Endodermal cell (in vitro differentiated cells): Measurements from ENCODE around the gene TRHDE. TPM values are rescaled to one million over a fixed set of nuclear protein-coding genes. Genes with fewer than 3 reads are reported as not detected.

ENCODE experiments used
- DNase-seq: peaks from one replicate; pipeline ENCODE4 v3.0.0-alpha.2; 2017
- H3K27ac ChIP-seq: 2 replicates; pipeline ENCODE4 v1.5.1; 2013; ENCODE audit warnings: mild to moderate bottlenecking, low read depth, low read length, moderate library complexity
- H3K27me3 ChIP-seq: 2 replicates; pipeline ENCODE4 v1.6.1; 2013; ENCODE audit warnings: mild to moderate bottlenecking, low read length, moderate library complexity; ENCODE audit not compliant: insufficient read depth, control insufficient read depth, poor library complexity, severe bottlenecking
- H3K36me3 ChIP-seq: 2 replicates; pipeline ENCODE4 v1.7.0; 2013; ENCODE audit warnings: mild to moderate bottlenecking, low read length, moderate library complexity; ENCODE audit not compliant: control insufficient read depth, insufficient read depth
- H3K4me1 ChIP-seq: one replicate; pipeline ENCODE4 v1.7.0; 2013; ENCODE audit warnings: low read length; ENCODE audit not compliant: control insufficient read depth, insufficient read depth
- H3K4me3 ChIP-seq: 2 replicates; pipeline ENCODE4 v1.5.1; 2013; ENCODE audit warnings: mild to moderate bottlenecking, low read length, moderate library complexity
- H3K9ac ChIP-seq: 2 replicates; pipeline ENCODE4 v1.6.1; 2013; ENCODE audit warnings: mild to moderate bottlenecking, low read length, moderate library complexity; ENCODE audit not compliant: poor library complexity, severe bottlenecking; ENCODE audit errors: extremely low read depth
- H3K9me3 ChIP-seq: 2 replicates; pipeline ENCODE4 v1.6.1; 2013; ENCODE audit warnings: mild to moderate bottlenecking, low read length, moderate library complexity; ENCODE audit not compliant: control insufficient read depth
- H3K27ac Mint-ChIP-seq: 2 replicates; pipeline ENCODE4 v1.8.0; 2020; ENCODE audit warnings: mixed read lengths
- H3K27me3 Mint-ChIP-seq: 2 replicates; pipeline ENCODE4 v1.8.0; 2021; ENCODE audit warnings: mild to moderate bottlenecking, mixed read lengths; ENCODE audit not compliant: insufficient read depth
- H3K36me3 Mint-ChIP-seq: 2 replicates; pipeline ENCODE4 v1.8.0; 2020; ENCODE audit warnings: low read depth, mixed read lengths
- H3K4me1 Mint-ChIP-seq: 2 replicates; pipeline ENCODE4 v1.8.0; 2020; ENCODE audit warnings: mixed read lengths
- H3K4me3 Mint-ChIP-seq: 2 replicates; pipeline ENCODE4 v1.8.0; 2020; ENCODE audit warnings: mild to moderate bottlenecking, moderate library complexity, mixed read lengths
- H3K9me3 Mint-ChIP-seq: 2 replicates; pipeline ENCODE4 v1.8.0; 2020; ENCODE audit warnings: mild to moderate bottlenecking, mixed read lengths
- CTCF ChIP-seq: fragments of 200-600 bp; sonication (generic); conservative IDR thresholded peaks from 2 replicates; pipeline ENCODE4 v1.5.0; 2021; ENCODE audit warnings: antibody characterized with exemption, mild to moderate bottlenecking
- WGBS, 2 experiments: methylation state at CpG; one replicate each; pipeline versions ENCODE4 v1.1.5 to v1.1.7; 2013; ENCODE audit warnings: missing lambda C conversion rate in 2 of 2, mixed read lengths in 1 of 2; ENCODE audit not compliant: insufficient coverage in 1 of 2, insufficient read length in 1 of 2; 5-methylcytosine and 5-hydroxymethylcytosine counted together
- total RNA-seq, 2 donors: library from RNA; stranded (reverse); fragmentation: NEBNext Ultra II Directional in 1 of 2; extraction: Animal tissue kit (Norgen Biotek cat#: 25700) in 1 of 2; gene quantifications; 2 replicates in 1 of 2; 3 replicates in 1 of 2; pipeline ENCODE4 v1.2.1, GENCODE V29; 2021

Gene TRHDE
- total RNA-seq, 2 donors from 2014 or later = 0.20 to 1.2 TPM

GRCh38 chr12:72289633-72290032 lies 17.5 kb downstream of the TRHDE start:
- H3K27me3 Mint-ChIP-seq = no peaks in the 10 kb centered on the region
- Histone ChIP-seq H3K27me3 (no peaks in the 10 kb centered on the region), H3K36me3 (no peaks in the 10 kb centered on the region), H3K4me3 (no peak overlapping the region), H3K9ac (no peak overlapping the region), H3K9me3 (no peaks in the 10 kb centered on the region), H3K27ac (no peak overlapping the region), H3K4me1 (no peaks in the 10 kb centered on the region)
- no peaks in the 10 kb centered on the region for H3K4me1 Mint-ChIP-seq
- H3K9me3 Mint-ChIP-seq = no peaks in the 10 kb centered on the region
- H3K36me3 Mint-ChIP-seq = no peaks in the 10 kb centered on the region
- no peak overlapping the region for H3K27ac Mint-ChIP-seq
- DNase-seq = no peak
- TF ChIP-seq CTCF = no peak
- WGBS, 2 experiments = 97 to 100% methylated on average over 2 of the region's 2 CpGs
- no peak overlapping the region for H3K4me3 Mint-ChIP-seq

GRCh38 chr12:72291175-72291574 lies 19.0 kb downstream of the TRHDE start:
- Histone ChIP-seq H3K9ac (no peak overlapping the region), H3K27me3 (no peaks in the 10 kb centered on the region), H3K27ac (no peak overlapping the region), H3K36me3 (no peaks in the 10 kb centered on the region), H3K4me1 (no peaks in the 10 kb centered on the region), H3K9me3 (no peaks in the 10 kb centered on the region), H3K4me3 (no peak overlapping the region)
- TF ChIP-seq CTCF = no peak
- Mint-ChIP-seq H3K4me3 (no peak overlapping the region), H3K9me3 (no peaks in the 10 kb centered on the region), H3K36me3 (no peaks in the 10 kb centered on the region), H3K27me3 (no peaks in the 10 kb centered on the region), H3K27ac (no peak overlapping the region), H3K4me1 (no peaks in the 10 kb centered on the region)
- DNase-seq = no peak
- WGBS, 2 experiments = 92 to 96% methylated on average over 3 to 5 of the region's 5 CpGs

GRCh38 chr12:72293701-72294100 lies 21.5 kb downstream of the TRHDE start:
- DNase-seq = no peak
- Histone ChIP-seq H3K27ac (no peak overlapping the region), H3K36me3 (no peaks in the 10 kb centered on the region), H3K4me3 (no peak overlapping the region), H3K4me1 (no peaks in the 10 kb centered on the region), H3K27me3 (no peaks in the 10 kb centered on the region), H3K9me3 (no peaks in the 10 kb centered on the region), H3K9ac (no peak overlapping the region)
- Mint-ChIP-seq H3K27ac (no peak overlapping the region), H3K27me3 (no peaks in the 10 kb centered on the region), H3K9me3 (no peaks in the 10 kb centered on the region), H3K36me3 (no peaks in the 10 kb centered on the region), H3K4me1 (no peaks in the 10 kb centered on the region), H3K4me3 (no peak overlapping the region)
- WGBS, 2 experiments = 95 to 100% methylated on average over 3 to 6 of the region's 6 CpGs
- TF ChIP-seq CTCF = no peak
